ENCODE measurements around the gene SELENOK.

The SELENOK gene

DNA sequence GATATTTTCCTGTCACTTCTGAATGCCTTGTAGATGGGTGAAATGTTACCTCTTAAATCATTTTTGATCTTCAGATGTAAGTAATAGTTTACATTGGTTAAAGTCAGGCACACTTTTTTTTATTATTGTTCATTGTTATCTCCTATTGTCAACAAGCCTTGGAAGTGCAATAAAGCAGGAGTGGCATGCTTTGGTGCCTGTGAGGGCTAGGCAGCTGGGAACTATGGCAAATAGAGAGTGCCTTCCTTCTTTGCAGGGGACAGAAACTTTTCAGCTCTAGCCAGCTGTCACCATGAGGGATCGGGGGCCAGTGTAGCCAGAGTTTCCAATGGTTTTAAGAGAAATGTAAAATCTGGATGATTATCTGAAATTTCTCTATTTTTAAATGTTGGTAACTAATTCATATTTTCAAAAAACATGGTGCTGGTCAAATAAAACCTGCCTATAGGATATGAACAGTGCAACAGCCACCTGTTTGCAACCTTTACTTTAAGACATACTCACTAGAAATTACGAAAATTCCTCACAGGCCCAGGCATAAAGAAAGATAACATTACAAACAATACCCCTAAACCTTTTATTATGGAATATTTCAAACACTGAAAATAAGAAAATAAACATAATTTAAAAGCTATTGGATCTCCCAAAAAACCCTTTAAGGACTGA, 9.1 kb upstream of the SELENOK start:
- TF ChIP-seq GATA1 (IDR thresholded peaks at IDR 0.05; ENCODE audit: low read depth, low read length): no peak
- TF ChIP-seq POLR2A (IDR thresholded peaks at IDR 0.05; ENCODE audit: low read length): no peak
- no peak for DNase-seq

DNA sequence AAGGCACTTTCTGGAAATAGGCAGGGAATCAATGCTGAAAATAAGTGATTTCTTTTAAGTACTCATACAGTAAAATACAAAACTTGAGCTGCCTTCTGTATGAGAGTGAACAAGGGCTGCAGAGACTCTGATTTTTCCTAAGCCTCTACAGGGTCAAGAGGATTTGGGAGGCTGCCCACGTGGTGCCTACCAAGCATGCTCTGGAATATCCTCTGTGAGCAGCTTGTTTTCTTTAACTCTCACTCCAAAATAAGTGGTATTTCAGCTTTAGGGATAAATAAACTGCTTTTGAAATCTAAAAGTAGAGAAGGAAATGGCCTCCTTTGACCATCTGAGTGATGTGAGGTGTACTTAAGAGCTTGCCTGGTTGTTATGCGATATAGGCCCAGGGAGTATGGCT, 8.1 kb upstream of the SELENOK start:
- no peak for DNase-seq
- TF ChIP-seq GATA1 (IDR thresholded peaks at IDR 0.05; ENCODE audit: low read depth, low read length) (no peak), POLR2A (IDR thresholded peaks at IDR 0.05; ENCODE audit: low read length) (no peak)

DNA sequence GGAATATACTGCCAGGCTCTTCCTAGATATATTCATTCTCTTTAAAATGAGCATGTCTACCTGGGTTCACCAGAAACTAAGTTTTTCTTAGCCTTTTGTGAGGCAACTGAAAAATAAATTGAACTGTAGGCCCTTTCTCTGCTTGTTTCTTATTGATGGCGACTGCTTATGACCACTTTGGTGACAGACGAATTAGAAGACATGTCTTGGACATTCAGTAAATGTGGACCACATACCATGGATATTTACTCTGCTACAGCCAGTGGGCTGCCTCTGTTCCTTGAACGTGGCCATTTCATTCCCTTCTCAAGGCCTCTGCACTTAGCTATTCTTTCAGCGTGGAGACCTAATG, 603 bp upstream of the SELENOK start:
- no peak for DNase-seq
- TF ChIP-seq POLR2A (IDR thresholded peaks at IDR 0.05; ENCODE audit: low read length) (no peak), GATA1 (IDR thresholded peaks at IDR 0.05; ENCODE audit: low read depth, low read length) (no peak)

DNA sequence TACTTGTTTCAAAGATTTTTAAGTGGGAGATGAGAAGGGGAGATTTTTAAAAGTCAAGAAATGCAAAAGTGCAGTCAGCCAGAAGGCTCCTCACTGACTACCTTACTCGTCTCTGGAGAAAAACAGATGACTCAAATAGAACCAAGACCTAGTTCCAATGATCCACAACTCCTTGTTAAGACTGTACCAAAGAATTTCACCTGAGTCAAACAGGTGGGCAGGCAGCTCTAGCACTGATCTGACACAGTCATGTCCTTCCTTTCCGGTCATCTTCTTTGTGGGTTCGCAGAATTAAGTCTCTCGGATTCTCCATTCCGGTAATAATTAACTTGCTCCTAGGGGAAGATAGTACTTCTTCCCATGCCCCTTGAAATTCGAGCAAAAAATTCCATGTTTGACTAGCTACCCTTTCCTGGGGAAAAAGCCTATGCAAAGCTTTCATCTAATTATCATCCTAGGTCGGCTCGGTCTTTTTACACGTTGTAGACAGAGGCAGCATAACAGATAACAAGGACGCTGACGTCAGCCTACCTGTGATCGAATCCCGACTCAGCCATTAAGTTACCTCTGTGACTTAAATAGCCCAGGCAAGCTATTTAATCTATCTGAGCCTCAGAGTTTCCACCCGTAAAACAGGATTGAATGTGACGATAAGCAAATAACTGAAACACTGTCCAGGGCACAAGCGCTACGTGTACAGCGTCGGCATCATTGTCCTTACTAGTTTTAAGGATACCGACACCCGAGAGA, 758 bp downstream of the SELENOK start:
- DNase-seq: peak; percentile 87 to 91
- TF ChIP-seq POLR2A (IDR thresholded peaks at IDR 0.05; ENCODE audit: low read length) (no peak), GATA1 (IDR thresholded peaks at IDR 0.05; ENCODE audit: low read depth, low read length) (no peak)

DNA sequence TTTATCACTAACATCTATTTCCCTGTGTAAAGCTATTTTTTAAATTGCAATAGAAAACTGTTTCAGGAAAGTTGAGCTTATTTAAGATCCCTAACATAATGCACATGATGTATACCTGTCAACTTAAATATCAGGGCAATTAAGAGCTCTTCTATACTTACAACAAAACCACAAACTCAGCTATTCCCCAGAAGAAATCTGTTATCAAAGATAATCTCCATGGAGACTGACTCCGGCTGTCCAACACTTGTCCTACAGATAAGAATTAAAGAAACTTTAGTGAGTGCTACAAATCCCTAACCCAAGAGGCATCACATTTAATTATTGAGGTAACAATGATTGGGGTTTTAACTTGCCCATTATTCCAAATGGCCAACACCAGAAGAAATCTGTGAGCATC, 3.4 kb downstream of the SELENOK start:
- TF ChIP-seq POLR2A (IDR thresholded peaks at IDR 0.05; ENCODE audit: low read length) (no peak), GATA1 (IDR thresholded peaks at IDR 0.05; ENCODE audit: low read depth, low read length) (no peak)
- peak; percentile 68 to 88 for DNase-seq

DNA sequence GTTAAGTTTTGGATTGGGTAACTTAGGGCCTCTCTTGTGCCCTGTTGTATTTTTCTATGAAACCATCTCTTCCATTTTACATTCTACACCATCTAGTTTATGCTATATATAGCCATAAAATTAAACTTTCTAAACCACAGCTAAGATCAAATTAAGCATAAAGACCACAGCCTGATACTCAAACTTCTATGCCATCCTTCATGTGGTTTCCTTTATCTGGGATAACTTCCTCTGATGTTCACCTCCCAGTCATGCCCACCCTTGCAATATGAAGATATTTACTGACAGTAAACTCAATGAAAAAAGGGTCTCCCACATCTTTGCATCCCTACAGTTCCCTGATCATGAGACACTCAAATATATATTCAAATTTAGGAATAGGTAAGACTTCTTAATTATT, 4.2 kb downstream of the SELENOK start:
- TF ChIP-seq POLR2A (IDR thresholded peaks at IDR 0.05; ENCODE audit: low read length) (no peak), GATA1 (IDR thresholded peaks at IDR 0.05; ENCODE audit: low read depth, low read length) (no peak)
- no peak for DNase-seq

DNA sequence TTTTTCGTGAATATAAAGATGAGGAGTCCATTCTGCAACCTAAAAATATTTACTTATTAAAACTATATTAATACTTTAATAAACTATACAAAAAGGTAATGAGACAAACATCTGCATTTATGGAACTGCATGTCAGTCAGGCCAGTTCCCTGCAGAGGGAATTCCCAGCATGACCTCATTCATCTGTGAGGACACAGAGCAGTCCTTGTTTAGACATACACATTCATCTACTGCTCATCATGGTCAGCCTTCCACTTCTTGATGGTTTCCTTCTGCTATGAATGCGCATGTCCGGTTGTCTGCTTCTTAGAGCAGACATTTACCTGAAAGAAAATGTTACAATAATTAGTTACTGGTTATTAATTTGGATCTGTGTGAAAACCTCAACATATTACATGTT, 6.4 kb downstream of the SELENOK start:
- no peak for DNase-seq
- TF ChIP-seq GATA1 (IDR thresholded peaks at IDR 0.05; ENCODE audit: low read depth, low read length) (no peak), POLR2A (IDR thresholded peaks at IDR 0.05; ENCODE audit: low read length) (no peak)

DNA sequence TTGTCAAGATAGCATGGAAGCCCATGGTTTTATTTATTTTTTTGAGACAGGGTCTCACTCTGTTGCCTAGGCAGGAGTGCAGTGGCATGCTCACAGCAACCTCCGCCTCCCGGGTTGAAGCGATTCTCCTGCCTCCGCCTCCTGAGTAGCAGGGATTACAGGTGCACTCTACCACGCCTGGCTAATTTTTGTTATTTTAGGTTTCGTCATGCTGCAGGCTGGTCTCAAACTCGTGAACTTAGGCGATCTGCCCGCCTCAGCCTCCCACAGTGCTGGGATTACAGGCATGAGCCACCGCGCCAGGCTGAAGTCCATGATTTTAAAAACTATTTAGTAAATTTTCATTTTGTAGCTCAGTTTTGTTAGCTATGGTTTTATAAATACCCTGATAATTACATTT, 7.0 kb downstream of the SELENOK start:
- no peak for DNase-seq
- TF ChIP-seq GATA1 (IDR thresholded peaks at IDR 0.05; ENCODE audit: low read depth, low read length) (no peak), POLR2A (IDR thresholded peaks at IDR 0.05; ENCODE audit: low read length) (no peak)

DNA sequence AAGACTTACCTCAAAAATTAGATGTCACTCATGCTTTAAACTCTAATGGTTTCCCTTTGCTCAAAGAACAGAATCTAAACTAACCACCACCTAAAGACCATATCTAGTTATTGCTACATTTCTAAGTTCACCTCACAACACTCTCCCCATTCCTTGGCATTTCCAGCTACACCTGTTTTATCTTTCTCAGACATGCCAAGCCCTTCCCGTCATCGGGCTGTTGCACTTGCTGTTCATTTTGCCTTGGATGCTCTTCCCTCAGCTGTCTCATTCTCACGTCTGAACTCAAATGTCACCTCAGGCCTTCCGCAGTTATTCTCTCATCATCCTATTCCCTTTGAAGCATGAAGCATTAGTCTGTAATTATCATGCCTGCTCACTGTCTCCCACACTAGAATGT, 8.7 kb downstream of the SELENOK start:
- TF ChIP-seq GATA1 (IDR thresholded peaks at IDR 0.05; ENCODE audit: low read depth, low read length) (no peak), POLR2A (IDR thresholded peaks at IDR 0.05; ENCODE audit: low read length) (no peak)
- DNase-seq: peak in 1 of 2 experiments; percentile 21

DNA sequence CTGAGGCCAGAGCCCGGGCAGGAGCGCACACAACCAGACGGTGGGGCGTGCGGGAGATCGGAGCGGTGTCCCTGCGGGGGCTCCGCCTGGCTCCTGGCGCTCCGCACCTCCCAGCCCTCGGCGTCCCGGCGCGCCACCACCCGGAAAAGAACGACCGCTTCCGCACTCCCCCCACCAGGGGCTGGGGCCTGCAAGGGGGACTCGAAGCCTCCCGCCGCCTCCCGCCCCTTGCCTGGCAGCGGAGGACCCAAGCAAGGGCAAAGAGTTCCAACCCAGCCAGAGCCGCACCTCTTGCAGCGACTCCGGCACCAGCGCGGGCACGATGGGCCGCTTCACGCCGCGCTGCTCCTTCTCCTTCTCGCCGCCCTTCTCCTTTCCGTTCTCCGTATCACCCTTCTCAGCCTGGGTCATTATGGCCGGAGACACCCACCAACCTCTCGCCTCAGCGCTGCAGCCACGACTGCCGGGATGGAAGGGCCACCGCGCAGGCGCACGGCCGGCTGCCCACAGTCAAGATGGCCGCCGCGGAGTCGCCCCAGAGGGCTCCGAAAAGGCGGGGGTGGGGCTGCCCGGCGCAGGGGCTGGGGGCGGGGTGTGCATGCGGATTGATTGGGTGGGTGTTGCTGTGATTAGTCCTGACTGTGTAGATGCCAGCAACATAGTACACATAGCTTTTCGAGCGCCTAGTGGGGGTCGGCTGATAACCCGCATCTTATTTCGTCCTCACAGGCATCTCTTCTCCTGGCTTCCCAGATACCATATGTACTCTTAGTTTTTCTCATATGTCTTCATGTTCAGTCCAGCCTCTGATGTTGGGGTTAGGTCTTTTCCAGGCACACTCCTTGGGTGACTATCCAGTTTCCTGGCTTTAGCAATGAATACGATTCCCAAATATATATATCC, 9.7 kb downstream of the SELENOK start, which contains the start of gene ACTR8:
ACTR8 (minus strand) TSS at position 462 of the 903 bp plus-strand sequence; CDS start at position 411, 51 bp downstream.
- DNase-seq: peak; percentile 87 to 90
- TF ChIP-seq POLR2A (IDR thresholded peaks at IDR 0.05; ENCODE audit: low read length) (peak; percentile 79), GATA1 (IDR thresholded peaks at IDR 0.05; ENCODE audit: low read depth, low read length) (no peak)

DNA sequence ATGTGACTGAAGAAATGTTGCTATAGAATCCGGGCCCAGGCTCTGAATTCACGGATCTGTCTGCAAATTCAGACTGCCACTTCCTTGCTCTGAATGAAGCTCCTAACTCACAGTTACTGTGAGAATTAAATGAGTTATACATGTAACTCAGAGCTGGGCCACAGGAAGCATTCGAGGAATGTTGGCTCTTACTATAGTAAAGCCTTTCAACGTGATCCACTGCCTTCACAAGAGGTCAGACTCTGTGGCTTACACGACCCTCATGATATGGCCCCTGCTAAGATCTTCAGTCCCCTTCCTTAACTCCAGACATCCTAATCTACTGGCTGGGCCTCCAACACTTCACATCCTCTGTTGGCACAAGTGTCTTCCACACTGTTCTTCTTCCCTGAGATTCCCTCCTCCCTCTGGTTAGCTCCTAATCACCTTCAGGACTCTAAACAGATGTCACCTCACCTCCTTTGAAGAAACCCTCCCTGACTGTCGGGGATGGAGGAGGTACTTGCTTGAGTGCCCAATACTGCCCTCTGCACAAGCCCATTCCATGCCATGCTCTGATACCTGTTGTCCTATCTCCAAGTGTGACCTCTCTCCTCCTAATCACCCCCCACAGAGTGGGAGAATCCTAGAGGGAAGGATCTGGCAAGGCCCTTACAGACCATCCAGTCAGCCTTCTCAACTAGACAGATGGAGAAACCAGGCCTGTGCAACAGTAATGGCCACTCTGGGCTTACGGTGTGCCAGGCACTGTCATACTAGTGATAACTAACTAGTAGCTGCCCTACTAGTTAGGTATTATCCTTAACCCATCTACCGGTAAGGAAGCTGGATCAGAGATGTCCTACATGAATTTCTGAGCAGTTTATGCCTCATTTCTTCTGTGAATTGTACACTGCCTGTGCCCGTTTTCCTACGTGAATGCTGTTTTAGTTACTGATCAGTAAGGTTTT, 11.0 kb downstream of the SELENOK start:
- no peak for DNase-seq

DNA sequence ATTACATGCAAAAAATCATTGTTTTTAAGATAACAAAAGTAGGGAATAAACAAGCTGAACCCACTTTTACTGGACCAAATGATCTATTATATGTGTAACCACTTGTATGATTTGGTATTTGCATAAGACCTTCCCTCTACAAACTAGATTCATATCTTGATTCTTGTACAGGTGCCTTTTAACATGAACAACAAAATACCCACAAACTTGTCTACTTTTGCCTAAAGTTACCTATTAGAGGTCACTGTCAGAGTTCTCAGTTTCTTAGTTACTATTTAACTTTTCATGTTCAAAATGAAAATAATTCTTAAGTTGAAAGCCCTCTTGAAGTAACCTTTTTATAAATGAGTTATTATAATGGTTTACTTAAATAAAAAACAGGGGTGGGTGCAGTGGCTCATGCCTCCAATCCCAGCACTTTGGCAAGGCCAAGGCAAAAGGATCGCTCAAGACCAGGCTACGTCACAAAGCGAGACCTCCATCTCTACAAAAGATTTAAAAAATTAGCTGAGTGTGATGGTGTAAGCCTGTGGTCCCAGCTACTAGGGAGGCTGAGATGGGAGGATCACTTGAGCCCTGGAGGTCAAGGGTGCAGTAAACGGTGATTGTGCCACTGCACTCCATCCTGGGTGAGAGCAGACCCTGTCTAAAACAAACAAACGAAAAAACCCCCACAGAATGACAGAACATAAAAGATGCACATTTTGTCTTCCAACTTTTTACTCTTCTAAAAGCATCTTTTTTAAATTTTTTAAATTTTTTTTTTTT, 25.7 kb downstream of the SELENOK start:
- DNase-seq: no peak
- TF ChIP-seq GATA1 (IDR thresholded peaks at IDR 0.05; ENCODE audit: low read depth, low read length): no peak
- TF ChIP-seq POLR2A (IDR thresholded peaks at IDR 0.05; ENCODE audit: low read length): no peak

More for the DNA sequence above, 11.0 kb downstream of the SELENOK start:
- TF ChIP-seq POLR2A (IDR thresholded peaks at IDR 0.05; ENCODE audit: low read length) (no peak), GATA1 (IDR thresholded peaks at IDR 0.05; ENCODE audit: low read depth, low read length) (no peak)

Data from erythroblast (primary cell).